ENCODE results near the gene TMEM178B.
"Not testable (repeated sequence)": the region's sequence is repeated elsewhere in the genome, so short reads cannot be mapped to it uniquely, and the experiment has no call there.

Gene TMEM178B

DNA sequence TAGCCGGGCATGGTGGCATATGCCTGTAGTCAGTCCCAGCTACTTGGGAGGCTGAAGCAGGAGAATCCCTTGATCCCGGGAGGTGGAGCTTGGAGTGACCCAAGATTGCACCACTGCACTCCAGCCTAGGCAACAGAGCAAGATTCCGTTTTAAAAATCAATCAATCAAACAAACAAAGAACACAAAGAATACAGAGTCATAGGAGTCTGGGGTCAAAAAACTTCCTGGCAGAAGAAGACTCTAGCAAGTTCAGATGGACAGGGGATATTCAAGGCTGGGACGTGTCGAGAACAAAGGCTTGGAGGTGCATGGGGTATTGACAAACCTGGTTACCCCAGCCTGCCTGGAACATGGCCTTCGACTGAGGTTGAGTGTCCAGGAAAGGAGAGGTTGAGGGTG lies 248.5 kb downstream of the TMEM178B start:
- DNase-seq = no peak

DNA sequence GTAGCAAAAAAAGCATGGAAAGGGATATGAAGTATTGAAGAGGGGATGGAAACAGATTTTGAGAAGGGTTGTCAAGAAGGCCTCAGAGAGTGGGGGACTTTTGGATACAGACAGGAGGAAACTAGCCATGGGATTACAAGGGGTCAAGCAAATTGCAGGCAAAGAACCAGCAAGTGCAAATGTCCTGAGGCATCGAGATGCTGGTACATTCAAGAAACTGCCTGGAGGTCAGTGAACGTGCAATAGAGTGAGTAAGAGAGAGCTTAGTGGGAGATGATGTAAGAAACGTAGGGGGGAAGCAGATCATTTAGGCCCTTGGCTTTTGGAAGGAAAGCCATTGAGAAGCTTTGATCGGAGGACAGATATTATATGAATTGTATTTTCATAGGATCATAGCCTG lies 250.0 kb downstream of the TMEM178B start:
- DNase-seq = no peak

DNA sequence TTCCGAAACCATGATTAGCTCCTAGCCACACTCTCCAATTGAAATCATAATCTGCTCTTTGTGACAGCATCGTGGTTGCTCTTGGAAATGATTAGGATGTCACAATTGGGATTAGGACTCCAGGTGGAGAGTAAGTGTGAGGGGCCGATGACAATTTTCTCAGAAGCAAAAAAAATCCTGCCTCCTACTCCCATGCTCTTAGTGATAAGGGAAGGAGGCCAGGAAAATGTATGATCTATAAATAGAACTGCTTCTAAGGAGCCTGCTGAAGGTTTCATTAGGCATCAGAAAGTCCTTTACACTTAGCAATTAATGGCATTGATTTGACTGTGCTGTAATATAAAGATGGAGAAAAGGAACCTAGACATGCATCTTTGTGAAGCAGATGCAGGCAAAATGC lies 251.0 kb downstream of the TMEM178B start:
- no peak for DNase-seq

DNA sequence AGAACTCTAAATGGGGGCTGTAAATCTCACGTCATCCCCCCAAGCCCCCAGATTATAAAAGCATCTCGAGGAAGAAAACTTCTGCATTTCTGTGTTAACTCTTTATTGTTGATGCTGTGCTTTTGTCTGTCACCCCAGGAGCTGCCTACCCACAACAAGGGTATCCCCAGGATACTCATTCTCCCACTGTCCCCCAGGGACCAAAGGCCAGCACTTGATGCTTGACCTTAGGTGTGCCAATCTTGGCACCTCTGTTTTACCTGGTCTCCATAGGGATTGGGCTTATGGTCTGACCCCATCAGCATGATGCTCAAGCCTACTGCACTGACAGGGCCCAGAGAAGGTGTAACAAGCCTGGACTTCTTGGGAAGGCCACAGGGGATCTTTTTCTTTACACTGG lies 251.4 kb downstream of the TMEM178B start:
- no peak for DNase-seq

DNA sequence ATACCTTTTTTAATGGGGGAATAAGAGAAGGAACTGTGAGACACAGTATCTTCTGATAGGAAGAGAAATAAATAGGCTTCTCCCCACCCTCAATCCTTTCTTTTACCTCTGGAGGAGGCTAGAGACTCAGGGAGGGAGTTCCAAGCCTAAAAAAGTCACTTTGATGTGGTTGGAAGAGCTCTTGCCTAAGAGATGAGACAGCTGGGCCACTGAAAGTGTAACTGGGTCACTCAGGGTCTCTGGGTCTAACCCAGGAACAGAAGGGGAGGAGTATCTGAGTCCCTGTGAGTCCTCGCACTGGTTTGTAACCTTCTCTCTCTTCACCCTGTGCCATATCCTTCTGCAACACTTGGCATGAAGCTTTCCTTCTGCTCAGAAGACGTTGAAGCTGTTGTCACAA lies 254.4 kb downstream of the TMEM178B start:
- DNase-seq = no peak

DNA sequence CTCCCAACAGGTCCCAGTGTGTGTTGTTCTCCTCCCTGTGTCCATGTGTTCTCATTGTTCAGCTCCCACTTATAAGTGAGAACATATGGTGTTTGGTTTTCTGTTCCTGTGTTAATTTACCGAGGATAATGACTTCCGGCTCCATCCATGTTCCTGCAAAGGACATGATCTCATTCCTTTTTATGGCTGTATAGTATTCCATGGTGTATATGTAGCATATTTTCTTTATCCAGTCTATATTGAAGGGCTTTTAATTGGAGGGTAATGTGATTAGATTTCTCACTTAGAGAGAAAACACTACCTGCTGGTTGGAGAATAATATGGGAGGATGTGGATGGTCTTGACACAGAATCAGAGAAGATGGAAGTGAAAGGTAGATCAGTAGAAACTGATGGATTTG lies 256.4 kb downstream of the TMEM178B start:
- DNase-seq = not testable (repeated sequence)

DNA sequence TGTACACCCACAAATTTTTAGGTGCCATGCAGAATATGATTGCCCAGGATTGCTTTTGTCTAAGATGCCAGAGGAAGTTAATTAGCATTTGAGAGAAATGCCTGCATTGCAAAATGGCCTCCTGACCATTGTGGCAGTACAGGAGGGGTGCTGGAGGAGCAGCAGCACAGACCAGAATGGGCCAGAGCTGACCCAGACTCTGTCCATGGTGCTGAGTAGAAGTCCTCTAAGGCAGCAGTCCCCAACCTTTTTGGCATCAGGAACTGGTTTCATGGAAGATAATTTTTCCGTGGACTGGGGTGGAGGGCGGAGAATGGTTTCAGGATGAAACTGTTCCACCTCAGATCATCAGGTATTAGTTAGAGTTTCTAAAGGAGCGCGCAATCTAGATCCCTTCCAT lies 259.6 kb downstream of the TMEM178B start:
- no peak for DNase-seq

DNA sequence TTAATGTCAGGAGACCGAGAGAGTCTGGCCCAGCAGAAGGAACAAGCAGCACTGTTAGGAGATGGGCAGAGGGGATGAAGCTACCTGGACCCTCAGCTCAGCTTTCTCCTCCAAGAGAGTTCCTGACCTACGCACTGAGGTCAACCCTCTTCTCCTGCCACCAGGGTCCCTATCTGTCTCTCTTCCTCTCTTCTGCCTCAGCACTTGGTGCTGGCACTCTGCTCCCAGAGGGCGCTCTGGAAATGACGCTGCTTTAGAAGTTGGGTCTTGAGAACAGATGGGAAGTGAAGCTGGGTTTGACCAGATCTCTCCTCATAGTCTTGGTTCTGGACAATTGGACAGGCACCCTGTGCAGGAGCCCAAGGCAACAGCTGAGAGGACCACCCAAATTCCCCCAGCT lies 261.3 kb downstream of the TMEM178B start:
- DNase-seq = no peak

DNA sequence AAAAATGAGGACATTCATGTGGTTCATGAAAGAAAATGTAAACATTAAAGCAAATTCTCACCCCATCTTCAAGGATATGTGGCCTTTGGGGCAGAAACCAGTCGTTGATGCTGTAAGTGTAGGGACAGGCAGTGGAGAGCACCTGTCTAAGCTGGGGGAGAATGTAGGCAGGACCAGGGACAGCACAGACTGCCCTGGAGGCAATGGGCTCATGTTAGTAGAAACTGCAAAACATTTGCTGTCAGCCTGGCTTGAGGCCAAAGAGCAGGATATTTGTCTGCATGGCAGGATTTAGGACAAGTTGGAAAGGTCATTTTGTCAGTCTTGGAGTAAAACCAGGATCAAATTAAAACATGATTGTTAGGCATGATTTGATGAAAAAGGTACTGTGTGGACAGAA lies 265.7 kb downstream of the TMEM178B start:
- no peak for DNase-seq

DNA sequence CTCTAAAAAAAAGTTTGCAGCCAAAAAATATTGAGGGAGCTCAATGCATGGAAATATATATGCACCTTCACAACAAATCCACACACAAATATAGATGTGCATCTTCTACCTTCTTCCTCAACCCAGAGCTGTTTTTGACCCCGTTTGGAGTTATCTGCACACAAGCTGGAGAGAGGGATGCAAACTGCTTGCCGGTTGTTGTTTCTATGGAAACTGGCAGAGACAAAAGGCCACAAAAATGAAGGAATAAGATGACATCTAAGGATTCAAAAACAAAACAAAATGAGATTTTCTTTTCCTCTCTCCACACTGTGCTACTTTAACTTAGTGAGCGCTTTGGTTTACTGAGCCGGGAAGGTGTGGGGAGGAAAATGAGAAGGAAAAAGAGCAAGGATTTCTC lies 267.1 kb downstream of the TMEM178B start:
- DNase-seq = no peak

DNA sequence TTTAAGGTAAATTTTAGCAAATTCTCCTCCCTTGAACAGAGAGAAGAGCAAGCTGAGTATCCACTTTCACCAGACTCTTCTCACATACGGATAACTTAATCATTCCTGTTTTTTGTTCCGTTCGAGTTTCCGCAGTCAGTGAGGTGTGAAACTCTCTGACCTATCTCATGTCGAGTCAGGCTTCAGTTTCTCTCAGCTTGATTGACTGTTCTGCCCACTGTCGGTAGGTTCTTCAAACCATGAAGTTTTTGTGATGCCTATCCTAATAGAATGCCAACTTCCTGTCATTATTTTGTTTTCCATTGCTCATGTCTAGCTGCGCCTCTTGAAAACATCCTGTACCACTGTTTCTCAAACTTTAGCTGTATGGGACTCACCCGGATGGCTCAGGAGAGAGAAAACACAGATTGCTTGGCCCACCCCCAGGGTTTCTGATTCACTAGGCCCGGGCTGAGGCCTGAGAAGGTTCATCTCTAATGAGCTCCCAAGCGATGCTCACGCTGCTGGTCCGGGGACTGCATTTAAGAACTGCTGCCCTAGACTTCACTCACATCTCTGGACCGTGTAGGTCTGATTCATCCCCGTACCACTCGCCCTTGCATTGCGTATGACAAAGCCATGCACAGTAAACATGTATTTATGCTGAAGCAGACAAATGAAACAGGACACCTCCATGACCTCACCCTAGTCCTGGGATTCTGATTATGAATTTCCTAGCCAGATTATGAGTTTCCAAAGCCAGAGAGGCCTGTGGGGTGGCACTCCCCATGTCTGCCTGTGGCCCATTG lies 269.0 kb downstream of the TMEM178B start:
- DNase-seq = no peak

DNA sequence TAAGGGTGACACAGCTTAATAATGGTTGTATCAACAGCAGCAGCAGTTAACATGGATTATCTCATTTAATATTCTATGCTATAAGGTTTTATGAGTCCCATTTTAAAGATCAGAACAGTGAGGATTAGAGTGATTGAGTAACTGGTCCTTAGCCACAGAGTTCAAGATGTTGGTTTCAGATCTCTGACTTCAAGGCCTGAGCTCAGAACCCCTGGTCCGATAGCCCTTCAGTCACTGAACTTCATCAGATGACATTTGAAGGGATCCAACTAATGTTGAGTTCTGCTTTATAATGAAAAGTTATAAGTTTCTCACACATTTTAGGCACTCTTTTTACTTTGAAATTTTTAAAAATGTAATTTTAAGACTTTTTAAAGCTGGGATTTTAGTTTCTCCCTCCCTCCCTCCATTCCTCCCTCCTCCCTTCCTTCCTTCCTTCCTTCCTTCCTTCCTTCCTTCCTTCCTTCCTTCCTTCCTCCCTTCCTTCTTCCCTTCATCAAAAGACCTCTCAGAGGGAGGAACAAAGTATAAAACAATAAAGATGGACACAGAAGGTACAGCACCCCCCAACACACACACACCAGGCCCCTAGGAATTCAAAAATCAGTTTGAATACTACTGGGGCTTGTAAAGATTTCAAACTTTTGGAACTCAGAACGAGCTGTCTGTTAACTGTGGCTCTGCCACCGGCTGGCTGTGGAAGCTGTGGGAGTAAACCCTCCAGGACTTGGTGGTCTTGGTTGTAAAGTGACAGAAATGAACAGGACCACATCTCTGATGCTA lies 270.5 kb downstream of the TMEM178B start:
- no peak for DNase-seq

DNA sequence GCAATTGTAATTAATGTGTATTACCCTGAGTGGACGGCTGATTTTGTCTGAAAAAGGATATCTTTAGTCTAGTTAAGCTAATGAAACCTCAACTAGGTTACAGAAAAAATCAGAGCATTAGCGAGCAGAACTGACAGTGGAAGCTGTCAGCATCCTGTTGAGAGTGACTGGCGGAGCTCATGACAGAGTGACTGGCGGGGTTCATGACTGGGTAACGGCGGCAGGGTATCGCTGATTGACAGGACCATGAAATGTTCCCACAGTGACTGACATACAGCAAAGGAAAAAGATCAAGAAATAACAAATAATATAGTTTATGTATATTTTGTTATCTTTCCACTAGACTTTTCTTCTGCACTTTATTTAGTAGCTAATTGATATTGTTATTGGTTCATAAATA lies 274.9 kb downstream of the TMEM178B start:
- DNase-seq = no peak

DNA sequence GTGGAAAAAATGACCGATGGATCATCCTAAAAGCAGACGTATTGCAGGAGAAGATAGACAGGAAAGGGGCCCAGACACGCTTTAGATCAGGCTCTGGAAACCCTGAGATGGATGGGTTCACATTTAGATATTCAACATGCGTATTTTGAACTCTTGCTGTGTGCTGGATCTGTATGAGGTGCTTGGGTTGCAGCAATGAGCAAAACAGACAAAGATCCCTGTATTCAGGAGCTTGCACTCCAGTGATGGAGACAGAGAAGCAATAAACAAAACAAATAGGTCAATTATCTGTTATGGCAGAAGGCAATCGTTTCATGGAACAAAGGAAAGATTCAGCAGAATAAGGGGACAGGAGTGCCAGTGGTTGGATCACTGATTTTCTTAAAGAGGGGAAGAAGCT lies 275.5 kb downstream of the TMEM178B start:
- DNase-seq = no peak

DNA sequence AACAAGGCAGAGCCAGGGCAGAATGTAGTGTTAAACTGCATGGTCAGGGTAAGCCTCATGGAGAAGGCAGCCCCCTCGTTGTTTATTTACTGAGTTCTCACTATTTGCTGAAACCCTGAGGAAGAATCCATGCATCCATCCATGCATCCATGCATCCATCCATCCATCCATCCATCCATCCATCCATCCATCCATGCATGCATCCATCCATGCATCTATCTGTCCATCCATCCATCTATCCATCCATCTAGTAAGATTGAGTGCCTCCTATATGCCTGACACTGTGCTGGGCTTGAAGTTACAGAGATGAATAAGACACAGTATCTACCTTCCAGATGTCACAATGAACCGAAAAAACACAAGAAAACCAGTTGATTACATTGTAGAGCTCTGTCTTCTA lies 275.9 kb downstream of the TMEM178B start:
- DNase-seq = no peak

DNA sequence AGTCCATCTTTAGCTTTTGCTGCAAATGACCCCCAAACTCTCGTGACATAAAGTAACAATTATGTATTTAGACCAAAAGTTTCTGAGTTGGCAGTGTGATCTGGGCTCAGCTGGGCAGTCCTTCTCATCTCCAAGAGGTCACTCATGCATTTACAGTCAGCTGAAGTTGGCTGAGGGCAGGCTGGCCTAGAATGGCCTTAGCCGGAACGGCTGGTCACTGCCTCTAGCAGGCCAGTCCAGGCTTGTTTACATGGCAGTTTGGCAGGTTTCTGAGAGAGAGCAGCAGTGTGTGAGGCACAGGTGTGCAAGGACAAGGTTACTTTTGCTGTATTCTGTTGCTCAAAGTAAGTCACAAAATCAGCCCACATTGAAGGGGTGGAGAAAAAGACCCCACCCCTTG lies 277.3 kb downstream of the TMEM178B start:
- no peak for DNase-seq

DNA sequence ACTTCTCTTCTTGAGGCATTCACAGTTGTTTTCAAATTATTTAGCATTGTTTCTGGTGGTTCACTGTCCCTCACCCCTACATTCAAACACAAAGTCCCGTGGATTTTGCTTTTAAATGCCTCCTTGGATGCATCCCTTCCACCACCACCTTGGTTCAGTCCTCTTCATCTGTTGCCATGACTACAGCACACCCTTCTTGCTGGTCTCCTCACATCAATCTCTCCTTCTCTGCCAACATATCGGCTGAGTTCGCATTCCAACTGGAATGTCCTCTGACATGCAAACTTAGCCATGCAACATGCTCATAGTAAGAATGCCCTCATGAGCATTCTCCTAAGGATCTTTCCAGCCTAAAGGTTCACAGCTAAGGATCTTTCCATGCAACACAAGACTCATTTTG lies 279.1 kb downstream of the TMEM178B start:
- DNase-seq = no peak

DNA sequence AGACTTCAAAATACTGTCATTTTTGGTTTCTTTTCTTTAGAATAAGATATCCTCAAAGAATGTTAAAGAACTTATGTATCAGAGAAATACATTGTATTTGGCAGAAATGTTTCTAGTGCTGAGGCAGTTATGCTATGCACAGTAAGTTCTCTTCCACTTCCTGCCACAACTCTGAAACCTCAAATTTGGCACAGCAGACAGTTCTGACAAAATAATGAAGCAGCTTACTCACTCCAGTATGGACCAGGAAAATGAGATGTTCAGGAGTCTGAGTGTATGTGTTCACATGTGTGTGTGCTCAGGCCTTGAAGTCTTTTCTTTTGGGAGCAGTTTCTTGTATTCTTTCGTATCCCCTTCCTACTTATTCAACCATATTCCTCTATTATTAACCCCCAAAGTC lies 280.4 kb downstream of the TMEM178B start:
- DNase-seq = no peak

DNA sequence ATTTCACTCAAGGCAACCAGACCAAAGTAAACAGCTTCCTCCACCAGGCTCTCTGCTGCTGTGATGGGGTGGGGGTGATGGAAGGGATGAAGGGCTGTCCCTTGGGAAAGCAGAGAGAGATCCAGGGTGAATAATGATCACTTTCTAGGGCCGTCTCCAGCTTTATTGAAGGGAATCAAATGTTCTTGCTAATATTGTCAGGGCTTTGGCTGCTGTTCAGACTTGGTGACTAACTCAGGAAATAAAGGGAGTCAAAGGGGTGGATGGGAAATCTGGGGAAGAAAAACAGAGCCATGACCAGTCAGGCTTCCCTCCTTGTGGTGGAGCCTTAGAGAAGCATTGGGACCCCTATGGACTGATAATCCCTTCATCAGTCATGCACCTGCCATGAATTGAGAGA lies 281.2 kb downstream of the TMEM178B start:
- no peak for DNase-seq

DNA sequence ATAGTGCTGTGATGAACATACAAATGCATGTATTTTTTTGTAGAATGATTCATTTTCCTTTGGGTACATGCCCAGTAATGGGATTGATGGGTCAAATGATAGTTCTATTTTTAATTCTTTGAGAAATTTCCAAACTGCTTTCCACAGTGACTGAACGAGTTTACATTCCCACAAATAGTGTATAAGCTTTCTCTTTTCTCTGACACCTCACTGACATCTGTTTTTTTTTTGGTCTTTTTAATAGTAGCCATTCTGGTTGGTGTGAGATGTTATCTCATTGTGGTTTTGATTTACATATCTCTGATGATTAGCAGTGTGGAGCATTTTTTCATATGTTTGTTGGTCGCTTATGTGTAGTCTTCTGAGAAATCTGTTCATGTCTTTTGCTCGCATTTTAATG lies 282.3 kb downstream of the TMEM178B start:
- no peak for DNase-seq

DNA sequence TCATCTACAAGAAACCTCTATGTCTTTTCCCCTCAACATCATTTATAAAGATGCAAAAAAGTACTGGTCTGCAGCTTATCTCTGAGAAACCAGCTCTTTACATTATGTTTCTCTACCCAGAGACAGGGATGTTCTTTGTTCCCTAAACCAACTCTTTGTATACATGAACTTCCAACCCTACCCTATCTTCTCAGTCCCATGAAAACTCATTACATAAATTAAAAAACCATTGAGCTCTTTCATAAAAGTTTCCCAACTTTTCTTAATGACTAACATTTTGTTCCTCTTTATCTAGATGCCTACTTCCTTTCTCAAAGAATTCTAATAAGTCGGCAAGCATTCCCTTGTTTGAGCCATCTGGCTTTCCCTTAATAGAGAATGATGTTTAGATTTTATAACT lies 284.5 kb downstream of the TMEM178B start:
- DNase-seq = no peak

DNA sequence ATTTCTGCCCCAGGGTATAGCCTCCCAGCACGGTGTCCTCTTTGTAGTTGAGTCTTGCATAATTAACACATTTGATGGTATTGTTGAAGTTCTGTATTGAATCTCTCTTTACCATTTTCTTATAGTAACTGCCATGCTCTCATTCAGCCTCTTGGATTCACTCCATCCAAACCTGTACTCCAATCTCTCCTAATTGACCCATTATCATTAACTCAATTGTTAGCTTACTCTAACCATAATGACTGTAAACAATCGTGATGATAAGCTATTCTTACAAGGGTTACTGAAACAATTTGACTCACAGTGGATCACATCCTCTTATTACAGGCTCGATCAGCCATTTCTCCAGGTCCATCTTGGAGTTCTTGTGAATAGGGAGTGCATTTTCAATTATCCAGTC lies 285.4 kb downstream of the TMEM178B start:
- no peak for DNase-seq

DNA sequence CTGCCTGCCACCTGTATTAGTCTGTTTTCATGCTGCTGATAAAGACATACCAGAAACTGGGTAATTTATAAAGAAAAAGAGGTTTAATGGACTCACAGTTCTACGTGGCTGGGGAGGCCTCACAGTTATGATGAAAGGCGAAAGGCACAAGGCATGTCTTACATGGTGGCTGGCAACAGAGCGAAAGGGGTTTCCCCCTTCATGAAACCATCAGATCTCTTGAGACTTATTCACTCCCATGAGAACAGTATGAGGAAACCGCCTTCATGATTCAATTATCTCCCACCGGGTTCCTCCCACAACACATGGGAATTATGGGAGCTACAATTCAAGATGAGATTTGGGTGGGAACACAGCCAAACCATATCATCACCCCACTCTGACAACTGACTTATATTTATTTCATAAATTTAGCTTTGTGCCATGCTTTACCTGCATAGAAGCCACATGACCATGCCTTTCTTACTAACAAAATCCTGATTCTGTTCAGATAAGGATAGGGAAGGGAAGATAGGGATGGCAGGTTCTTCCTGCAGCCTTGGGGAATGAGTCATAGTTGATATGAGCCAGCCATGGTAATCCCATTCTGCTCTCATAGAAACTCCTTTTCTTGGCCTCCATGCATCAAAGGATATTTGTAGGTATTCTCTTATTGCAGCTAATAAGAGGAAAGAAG lies 286.0 kb downstream of the TMEM178B start:
- DNase-seq = no peak

DNA sequence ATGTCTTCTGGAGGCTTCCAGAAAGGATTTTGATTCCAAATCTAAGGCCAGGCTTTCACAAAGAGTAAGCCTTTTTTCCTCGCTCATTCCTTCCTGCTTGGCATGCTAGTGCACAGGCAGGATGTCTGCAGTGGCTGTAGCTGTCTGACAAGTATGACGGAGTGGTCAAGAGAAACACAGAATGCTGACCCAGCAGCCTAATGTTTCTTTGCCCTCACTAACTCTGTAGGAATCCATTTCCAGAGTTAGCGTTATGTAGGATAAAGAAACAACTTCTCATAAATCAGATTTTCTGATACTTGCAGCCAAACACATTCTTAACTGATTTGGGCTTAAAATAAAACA lies 286.5 kb downstream of the TMEM178B start:
- DNase-seq = no peak
